COLO668 (cell line): ENCODE results near the gene MID1.

Experiments used
- DNase-seq: peaks from one replicate; lab custom pipeline; 2025; ENCODE audit not compliant: unreplicated experiment; lab: John Stamatoyannopoulos, UW

MID1 gene

DNA sequence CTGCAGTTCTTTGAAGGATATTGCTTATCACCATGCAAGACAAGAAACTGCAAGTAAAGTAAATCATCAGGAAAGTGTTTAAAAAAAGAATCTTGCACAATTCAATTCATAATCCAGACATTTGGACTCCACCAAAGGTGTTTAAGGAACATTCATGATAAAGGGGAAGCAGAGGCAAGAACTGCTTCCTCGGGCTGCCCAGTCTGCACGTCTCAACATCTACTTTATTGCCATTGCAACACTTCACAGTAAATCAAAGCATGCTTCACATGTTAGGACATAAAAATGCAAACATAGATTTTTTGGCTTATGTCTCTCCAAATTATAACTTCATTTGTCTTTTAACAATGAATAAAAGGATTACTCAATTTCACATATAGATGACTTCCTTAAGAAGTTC is 42.5 kb downstream of the MID1 start:
- no peak for DNase-seq

DNA sequence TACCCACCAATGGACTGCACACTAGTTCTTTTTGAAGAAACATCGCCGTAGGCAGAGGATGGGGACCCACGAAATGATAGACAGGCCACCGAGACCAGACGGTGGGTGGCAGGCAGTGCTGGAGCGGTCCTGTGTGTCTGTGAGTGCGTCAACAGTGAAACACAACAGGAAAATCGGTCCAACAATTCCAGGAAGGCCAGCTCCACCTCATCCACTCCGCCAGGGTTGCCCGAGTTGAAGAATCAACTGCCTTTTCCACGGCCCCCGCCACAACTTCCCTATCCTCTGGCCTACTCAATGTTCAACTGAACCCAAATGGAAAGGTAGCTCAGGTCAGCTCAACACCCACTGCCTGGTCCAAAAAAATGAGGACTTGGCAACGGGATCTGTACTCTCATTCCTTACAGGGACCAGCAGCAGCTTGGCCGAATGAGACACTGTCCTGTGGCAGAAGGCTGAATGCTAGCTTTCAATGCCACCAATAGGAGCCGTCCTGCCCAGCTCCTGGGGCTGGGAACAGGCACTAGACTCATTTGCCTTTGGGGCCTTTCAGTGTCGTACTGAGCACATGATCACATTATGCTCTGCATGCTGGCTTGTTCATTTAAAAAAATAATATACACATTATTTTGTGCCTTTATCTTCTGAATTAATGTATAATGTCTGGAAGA is 43.5 kb downstream of the MID1 start:
- DNase-seq, result no peak

DNA sequence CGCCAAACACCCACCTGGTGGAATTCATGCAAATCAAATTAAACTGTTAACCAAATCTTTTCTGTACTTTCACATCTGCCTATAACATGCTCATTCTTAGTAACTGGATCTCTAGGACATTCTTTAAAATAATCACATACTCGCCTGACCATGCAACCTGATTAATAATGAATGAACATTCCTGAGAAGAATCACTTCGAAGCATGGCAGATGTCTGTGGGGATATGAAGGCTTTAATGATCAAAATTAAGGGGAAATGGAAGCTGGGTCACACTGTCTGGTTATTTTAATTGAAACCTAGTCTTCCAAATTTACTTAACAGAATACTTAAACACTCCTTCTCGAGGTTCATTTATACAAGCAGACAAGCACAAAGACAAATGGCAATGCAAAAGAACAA is 44.2 kb downstream of the MID1 start:
- DNase-seq, result no peak

GRCh38 chrX:10574663-10575062 is 45.7 kb downstream of the MID1 start:
- DNase-seq, result no peak

- no peak for DNase-seq
Measured at GRCh38 chrX:10571260-10571659, 49.1 kb downstream of the MID1 start.

- DNase-seq, result no peak
Measured at GRCh38 chrX:10570601-10571000, 49.8 kb downstream of the MID1 start.

- peak; percentile 3 for DNase-seq
Measured at GRCh38 chrX:10569946-10570345, 50.4 kb downstream of the MID1 start.

DNA sequence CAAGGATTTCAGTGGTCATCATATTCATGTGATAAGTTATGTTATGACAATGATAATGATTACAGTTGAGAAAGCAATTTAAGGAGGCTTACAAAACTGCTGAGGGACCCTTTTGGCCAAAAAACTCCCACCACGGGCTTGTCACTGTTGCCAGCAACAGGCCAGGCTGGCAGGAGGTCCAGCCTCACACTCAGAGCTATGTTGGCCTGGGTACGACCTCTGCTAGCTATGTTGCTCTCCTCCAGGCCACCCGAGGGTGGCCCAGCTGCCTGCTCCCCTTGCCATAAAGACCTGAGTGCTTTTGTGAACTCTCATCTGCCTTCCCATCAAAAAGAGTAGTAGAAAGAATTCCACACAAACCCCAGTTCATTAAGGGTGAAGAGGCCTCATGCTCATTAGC is 52.0 kb downstream of the MID1 start:
- DNase-seq, result no peak

GRCh38 chrX:10567136-10567535 is 53.2 kb downstream of the MID1 start:
- no peak for DNase-seq

DNA sequence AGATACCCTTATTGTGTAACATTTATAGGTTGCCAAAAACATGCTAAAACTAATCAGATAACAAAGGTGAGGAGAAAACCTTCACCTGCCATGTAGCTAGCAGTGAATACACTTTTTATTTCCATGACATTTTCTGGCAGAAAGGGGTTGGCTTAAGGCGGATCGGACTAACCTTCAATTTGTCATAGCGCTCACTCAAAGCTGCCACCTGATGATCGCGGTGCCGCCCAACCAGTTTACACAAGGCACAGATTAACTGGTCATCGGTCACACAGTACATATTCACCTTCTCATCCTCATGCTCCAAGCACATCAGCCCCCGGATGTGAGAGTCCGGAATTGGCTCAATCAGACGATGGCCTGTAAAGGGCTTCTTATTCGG is 53.7 kb downstream of the MID1 start:
- DNase-seq, result no peak

DNA sequence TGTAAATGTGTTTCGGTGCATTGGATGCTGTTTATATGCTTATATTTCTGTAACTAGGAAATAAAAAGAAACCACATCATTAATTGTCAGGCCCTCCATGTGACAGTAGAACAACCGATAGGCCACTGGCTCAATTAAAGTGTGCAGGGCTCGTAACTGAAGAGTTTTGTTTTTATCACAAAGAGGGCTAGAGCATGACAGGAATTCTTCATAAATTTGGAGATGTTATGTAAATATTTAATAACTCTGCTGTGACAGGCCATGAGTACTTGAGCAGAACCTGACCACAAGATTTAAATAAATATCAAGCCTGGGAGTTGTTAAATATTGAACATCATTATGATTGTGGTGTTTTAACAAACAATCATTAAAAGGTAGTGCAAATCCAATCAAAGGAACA is 55.9 kb downstream of the MID1 start:
- peak; percentile 31 for DNase-seq

GRCh38 chrX:10557166-10557565 is 63.2 kb downstream of the MID1 start:
- DNase-seq, result no peak

GRCh38 chrX:10556405-10556804 is 64.0 kb downstream of the MID1 start:
- DNase-seq, result no peak

- no peak for DNase-seq
Measured at GRCh38 chrX:10555846-10556245, 64.5 kb downstream of the MID1 start.

DNA sequence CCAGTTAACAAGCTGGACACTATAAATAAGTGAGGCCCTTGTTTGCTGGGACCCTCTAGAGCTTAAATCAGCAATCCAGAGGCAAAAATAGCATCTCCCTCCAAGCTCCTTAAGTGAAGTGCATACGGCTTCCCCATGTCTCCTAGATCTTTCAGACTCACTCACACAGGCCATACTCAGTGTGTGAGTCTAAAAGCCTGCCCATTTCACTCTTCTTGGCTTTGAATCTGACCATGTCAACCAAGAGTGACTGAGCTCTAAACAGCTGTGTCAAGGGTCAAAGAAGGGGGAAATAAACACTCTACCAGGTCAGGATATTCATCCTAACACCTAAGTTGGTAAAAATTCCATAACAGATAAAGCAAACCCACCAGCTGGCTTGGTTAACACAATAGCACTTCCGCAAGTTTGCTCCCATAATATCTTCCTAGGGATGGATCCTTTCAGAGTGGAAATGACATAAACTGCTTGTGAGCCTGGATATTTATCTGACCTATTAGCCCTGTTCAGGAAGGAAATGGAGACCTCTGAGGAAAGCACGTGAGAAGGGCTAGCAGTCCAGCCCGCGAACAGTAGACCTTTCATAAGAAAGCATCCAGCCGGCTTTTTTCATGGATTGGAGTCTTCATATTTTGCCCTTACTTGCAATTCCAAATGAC is 65.6 kb downstream of the MID1 start:
- DNase-seq, result no peak

- DNase-seq, result peak; percentile 22
Measured at GRCh38 chrX:10549280-10549679, 71.1 kb downstream of the MID1 start.

GRCh38 chrX:10548688-10549087 is 71.7 kb downstream of the MID1 start:
- DNase-seq, result no peak

GRCh38 chrX:10545882-10546281 is 74.5 kb downstream of the MID1 start:
- DNase-seq, result no peak

DNA sequence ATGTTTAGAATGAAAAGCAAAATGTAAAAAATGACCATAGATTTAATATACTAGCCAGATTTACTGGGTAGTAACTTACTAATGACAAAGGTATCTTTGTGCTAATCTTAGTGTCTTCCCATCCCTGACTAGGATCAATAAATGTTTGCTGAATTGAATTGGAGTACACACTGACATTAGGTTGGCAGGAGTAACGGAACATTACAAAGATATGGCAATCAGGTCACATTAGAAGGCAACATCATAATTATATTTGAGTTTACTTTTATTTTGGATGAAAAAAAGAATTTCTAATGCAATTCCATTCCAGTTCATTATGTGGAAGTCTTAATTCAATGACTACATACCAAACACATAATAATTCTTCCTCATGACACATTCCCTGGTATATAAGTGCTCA is 77.8 kb downstream of the MID1 start:
- no peak for DNase-seq

DNA sequence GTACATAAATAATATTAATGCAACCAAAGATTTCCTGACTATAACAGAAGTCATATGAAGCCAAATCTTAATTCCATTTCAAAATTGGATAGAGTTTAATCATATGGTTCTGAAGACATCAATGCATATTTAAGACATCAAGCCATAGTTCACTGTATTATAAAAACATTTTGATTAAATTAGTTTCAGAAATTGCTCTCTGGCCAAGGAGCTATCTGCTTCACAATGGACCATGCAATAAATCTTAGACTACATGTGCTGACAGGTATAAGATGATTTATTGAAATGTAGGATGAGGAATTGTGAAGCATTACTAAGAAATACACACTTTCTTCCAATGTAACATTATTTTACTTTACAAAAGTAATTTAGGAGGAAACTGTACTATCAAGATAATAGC is 81.6 kb downstream of the MID1 start:
- no peak for DNase-seq

GRCh38 chrX:10537308-10537707 is 83.1 kb downstream of the MID1 start:
- no peak for DNase-seq

GRCh38 chrX:10536744-10537143 is 83.6 kb downstream of the MID1 start:
- no peak for DNase-seq

DNA sequence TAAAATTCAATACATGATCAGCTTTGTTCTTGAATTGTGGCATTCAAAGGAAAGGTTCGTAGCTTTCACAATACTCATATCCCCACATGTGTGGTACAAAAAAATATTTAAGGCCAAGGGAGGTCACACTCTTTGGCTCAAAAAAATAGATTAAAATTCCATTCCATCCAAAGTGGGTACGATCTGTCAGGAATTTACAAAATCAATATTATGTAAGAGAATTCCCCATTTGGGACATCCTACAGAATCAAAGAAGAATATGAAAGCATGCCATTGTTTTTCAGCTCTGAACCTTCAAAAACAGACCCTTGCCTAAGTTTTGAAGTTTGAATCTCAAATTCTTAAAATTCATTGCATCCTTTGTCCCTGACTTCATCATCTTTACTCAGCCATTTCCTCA is 85.8 kb downstream of the MID1 start:
- no peak for DNase-seq
